Astrocyte of the hippocampus (primary cell): ENCODE data around the gene BHLHA15.

Experiments
- DNase-seq: peaks from one replicate; pipeline ENCODE4 v3.0.0; 2011; ENCODE audit warnings: low read depth, low spot score

BHLHA15 gene

GRCh38 chr7:98211221-98211675, at the start of gene BHLHA15:
Gene BHLHA15 (plus strand): TSS chr7:98211439. CDS start chr7:98212310, 871 bp downstream.
- no peak for DNase-seq

- no peak for DNase-seq
Measured at GRCh38 chr7:98162758-98163157, 48.5 kb upstream of the BHLHA15 start.

GRCh38 chr7:98163269-98163668, 48.0 kb upstream of the BHLHA15 start:
- no peak for DNase-seq

DNA sequence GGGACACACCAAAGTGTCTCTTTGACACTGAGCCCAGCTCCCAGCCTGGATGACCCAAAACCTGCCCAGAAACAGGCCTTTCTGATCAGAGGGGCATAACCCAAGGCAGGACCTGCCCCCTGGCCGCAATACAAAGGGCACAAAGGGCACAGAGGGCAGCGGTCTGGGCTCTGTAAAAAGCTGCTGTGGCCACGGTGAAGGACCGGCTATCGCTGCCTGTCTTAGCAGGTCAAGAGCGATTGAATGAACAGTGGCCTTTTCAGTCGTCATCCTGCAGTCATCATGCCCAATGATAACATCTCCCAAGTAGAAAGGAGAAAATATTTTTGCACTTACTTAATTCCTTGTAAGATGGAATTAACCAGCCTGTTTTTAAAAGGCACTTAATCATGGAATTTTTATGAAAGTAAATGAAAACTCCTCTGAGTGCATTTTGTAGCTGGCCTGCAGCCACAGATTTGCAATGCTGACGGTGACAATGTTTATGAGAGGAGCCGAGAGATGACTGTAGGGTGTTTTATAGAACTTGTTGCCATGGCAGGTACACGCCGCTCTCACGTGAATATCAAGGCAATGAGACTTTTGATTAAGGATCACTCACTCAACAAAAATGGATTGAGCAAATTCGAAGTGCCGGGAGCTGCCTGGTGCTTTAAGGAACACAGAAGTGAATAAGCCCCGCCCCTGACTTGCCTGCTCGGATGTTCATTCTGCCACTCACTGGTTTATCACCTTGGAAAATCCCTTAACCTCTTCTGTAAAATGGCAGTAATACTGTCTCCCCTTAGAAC, 47.3 kb upstream of the BHLHA15 start:
- peak; percentile 38 for DNase-seq

DNA sequence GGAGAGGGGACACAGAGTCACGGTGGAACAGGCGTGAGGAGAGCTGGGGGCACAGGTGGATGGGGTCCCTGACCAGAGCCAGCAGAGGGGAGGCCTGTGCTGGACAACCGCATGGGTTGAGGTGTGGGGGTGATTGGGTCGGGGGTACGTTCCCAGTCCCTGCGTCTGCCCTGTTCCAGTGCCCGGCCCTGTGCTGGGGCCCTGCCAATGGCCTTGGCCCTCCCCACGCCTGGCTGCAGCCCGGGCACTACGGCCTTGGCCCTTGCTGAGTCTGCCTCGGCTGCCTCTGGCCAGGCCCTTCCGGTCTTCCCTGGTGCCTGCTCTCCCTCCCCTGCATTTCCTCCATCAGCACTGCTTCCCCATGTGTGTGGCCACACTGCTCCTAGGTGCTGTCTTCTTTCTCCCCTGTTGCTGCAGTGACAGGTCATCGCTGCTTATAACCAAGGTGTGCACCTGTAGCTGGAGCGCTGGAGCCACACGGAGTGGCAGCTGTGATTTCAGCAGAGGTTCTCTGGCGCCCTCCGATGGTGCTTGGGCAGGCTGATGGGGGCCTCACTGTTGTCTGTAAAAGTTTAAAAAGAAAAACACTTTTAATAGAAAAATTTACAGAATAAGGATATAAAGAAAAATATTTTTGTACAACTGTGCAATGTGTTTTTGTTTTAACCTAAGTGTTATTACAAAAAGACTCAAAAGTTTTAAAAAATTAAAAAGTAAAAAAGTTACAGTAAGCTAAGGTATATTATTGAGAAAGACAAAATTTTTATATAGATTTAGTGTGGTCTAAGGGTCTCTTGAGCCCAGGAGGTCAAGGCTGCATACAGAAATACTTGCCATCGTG, 45.2 kb upstream of the BHLHA15 start:
- DNase-seq = peak; percentile 63

DNA sequence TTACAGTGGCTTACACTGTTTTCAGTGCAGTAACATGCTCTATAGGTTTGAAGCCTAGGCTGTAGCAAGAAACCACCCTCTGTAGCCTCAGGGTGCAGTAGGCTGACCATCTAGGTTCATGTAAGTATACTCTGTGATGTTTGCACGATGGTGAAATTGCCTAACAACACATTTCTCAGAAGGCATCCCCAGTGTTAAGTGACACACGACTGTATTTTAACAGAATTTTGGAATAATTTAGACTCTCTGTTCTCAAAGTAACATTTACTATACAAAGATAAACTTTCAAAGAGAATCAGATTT, 44.6 kb upstream of the BHLHA15 start:
- DNase-seq = no peak

- no peak for DNase-seq
Measured at GRCh38 chr7:98167653-98168052, 43.6 kb upstream of the BHLHA15 start.

DNA sequence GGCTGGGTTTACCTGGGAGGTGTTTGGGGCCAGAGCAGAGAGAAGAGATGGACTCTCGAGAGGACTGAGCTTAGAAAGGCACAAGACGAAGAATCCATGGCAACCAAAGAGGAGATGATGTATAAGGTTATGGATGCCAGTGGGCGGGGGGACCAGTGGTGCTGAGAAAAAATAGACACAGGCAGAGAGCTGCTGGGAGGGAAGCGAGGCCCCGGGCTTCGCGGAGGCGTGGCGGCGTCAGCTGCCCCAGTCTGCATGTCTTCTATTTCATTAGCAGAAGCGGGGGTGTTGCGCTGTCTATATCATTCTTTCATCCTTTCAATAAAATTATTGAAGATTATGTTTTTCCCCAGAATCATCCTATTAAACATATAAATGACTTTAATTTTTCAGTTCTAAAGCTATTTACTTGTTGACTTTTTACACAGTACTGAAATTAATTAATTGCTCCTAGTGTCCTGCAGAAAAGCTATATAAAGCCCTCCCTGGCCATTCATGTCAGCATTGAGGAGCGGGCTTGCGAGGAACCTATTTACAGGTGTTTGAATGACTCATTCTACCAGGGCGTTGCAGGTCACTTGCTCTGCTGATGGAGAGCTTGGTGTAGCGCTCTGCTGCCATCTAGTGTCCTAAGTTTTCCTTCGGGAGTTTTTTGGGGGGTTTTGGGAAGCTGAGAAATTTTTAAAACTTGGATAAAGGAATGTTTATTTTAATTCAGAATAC, 42.9 kb upstream of the BHLHA15 start:
- peak; percentile 73 for DNase-seq

- DNase-seq = no peak
Measured at GRCh38 chr7:98168904-98169621, 42.2 kb upstream of the BHLHA15 start.

DNA sequence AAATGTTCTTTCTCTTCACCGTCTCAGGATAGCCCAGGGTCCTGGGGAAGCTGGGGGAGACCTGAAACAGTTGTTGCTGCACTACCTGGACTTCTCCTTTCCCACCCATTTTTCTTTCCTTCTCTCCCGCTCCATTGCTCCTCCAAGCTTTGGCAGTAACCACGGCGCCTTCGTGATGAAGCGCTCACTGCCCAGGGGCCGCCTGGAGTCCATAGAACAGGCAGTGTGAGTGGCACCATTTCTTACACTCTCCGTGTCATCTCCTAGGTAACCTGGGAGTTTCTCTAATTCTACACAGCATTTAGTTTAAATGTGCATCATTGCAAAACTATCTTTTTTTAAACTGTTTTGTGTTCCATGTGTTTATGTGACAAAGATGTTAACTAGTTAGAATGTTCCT, 40.3 kb upstream of the BHLHA15 start:
- no peak for DNase-seq

GRCh38 chr7:98171449-98171848, 39.8 kb upstream of the BHLHA15 start:
- no peak for DNase-seq

- DNase-seq = no peak
Measured at GRCh38 chr7:98174334-98175259, 36.6 kb upstream of the BHLHA15 start.

DNA sequence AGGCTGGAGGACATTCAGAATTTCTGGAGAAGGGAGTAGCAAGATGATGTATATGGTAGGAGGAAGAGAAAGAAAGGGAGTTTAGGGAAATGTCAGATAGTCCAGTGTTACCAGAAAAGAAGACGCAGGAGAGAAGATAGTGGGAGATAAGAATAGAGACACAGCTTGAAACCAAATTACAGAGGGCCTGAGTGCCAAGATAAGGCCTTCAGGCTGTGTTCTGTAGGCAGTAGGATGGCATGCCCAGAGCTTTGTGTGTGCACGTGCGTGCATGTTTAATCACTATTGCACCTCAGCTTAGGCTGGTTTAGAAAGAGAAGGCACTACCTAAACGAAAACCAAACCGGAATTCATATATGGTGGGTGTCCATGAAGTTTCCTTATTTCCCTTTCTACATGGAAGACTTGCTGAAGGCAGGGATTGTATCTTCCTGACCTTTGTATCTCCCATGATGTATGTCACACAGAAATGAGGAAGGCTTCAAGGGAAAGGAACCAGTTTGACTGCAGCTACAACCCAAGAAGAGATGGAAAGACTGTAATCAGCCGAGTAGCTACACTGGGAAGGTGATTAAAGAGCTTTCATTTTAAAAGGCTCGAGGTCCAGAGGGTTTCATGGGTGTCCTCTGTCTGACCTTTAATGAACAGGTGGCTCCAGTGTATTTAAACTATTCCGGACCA, 35.8 kb upstream of the BHLHA15 start:
- no peak for DNase-seq

DNA sequence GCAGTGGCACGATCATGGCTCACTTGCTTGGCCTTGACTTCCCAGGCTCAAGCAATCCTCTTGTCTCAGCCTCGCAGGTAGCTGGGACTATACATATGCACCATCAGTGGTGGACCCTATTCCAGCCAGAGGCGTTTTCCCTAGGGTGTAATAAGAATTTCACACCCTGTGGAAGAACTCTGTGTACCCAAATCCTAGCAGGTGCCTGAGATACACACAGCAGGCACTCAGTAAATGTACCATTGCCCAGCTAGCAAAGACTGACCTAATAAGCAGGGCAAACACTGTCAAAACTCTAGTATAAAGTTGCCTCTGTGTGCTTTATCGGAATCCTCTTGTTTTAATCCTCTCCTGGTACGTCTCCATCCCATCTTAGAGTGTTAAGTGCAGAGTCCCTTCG, 33.7 kb upstream of the BHLHA15 start:
- DNase-seq = no peak

- no peak for DNase-seq
Measured at GRCh38 chr7:98178321-98178720, 32.9 kb upstream of the BHLHA15 start.

DNA sequence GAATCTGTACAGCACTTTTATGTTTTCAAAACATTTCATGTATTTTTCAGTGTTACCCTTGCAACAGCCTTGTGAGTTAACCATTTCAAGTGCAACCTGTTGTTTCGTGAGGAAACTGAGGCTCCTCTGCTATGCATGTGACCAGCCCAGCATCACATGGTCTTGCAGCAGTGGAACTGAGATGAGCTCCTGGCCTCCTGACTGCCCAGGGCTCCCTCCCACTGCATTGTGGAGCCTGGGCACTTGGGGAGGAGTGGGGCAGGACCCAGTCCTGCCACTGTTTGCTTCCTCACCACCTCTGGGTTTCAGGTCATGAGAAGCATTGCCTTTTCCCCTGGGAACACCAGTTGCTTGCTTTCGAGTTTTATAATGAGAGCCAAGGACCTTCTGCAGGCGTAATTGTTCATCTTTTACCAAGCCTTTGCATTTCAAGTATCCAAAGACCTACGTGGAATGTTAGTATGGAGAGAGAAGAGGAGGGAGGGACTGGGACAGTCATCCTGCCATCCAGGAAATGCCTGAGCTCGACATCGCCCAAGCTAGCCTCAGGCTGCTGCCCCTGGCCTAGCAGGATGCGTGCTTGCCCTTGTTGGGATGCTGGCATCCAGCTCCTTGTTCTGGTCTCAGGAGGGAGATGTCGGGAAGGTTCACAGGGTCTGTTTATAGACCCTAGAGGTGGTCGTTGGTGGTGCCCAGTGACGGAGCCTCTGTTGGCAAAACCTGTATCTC, 32.3 kb upstream of the BHLHA15 start:
- DNase-seq = no peak

DNA sequence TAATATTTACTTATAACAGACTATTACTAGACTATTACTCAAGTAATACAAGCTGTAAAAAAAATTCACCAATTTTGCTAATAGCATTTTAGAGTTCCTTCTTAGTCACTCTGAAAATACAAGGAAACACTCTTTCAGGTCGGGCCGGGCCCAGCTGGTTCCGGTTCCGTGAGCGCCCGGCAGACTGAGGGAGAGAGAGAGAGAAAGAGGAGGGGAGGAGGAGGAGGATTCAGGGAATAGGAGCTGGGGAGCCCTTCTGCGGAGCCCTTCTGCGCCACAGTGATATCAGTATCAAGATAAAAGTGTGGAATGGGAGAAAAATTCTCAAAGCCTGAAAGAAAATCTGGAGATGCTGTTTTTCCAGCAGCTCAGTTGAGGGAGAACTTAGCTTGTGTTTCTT, 30.5 kb upstream of the BHLHA15 start:
- DNase-seq = no peak

DNA sequence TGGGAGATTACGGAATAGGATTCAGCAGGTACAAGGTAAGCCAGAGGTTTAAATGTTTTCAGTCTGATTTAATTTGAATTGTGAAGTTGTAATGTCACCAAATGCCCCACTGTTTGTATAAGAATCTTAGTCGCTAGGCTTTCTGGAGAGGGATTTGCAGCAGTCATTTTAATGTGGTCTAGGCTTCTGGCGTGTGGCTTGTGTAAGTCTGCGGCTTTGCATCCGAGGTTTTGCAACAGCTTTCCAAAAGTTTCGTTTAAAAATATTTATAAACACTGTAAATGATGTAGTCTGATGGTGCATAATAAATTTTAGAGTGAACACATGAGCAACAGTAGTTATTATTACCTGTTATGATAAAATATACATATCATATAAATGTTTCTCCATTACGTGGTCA, 26.1 kb upstream of the BHLHA15 start:
- no peak for DNase-seq

- DNase-seq = peak; percentile 42
Measured at GRCh38 chr7:98186452-98187137, 24.6 kb upstream of the BHLHA15 start.
